Measurements from ENCODE around the gene HOXD9. TPM values are rescaled to one million over a fixed set of nuclear protein-coding genes. Genes with fewer than 3 reads are reported as not detected.

HOXD9 gene
- total and polyA plus RNA-seq, 2 donors (not counting 3 experiments of a cell fraction or from before 2014, with no cell fraction given), result 1.9 to 3.5 TPM

GRCh38 chr2:176096986-176097819, 25.3 kb upstream of the HOXD9 start:
- Histone ChIP-seq H3K4me1 (ENCODE audit: control insufficient read depth, extremely low read depth, insufficient read depth, low read length) (peaks cover 5% of the 10 kb centered on the region), H3K36me3 (ENCODE audit: control insufficient read depth in 2 of 2, extremely low read depth in 1 of 2, insufficient read depth in 2 of 2, low read length in 2 of 2) (no peaks in the 10 kb centered on the region), H4K20me1 (replicated peaks; ENCODE audit: control insufficient read depth, extremely low read depth, insufficient read depth, low read length) (peaks cover 6% of the 10 kb centered on the region), H3K9me1 (replicated peaks; ENCODE audit: control insufficient read depth, extremely low read depth, insufficient read depth, low read length) (no peaks in the 10 kb centered on the region), H3K4me2 (ENCODE audit: insufficient read depth, low read length) (peak overlapping the region; percentile 43), H3K4me3 (replicated peaks in 1 of 3; ENCODE audit: insufficient read depth in 1 of 3, low read depth in 1 of 3, low read length in 3 of 3) (peak overlapping the region in 1 of 3 experiments; percentile 17), H3K27ac (ENCODE audit: insufficient read depth, low read depth, low read length) (no peak overlapping the region), H3K27me3 (ENCODE audit: control insufficient read depth in 2 of 2, insufficient read depth in 2 of 2, low read length in 2 of 2) (peaks cover 87 to 97% of the 10 kb centered on the region in 2 experiments), H3K9ac (replicated peaks; ENCODE audit: extremely low read depth, insufficient read depth, low read length) (no peak overlapping the region), H3K79me2 (ENCODE audit: control insufficient read depth, insufficient read depth, low read length) (no peaks in the 10 kb centered on the region), H3K9me3 (replicated peaks; ENCODE audit: control insufficient read depth, insufficient read depth, low read length) (no peaks in the 10 kb centered on the region), H2AFZ (ENCODE audit: low read depth, low read length) (peak overlapping the region; percentile 21)
- BruUV-seq (replicated peaks), result no TSS peak
- FAIRE-seq (peak; percentile 62), DNase-seq (ENCODE audit: low read depth, low spot score) (peak; percentile 72)
- dilution Hi-C loops (cut with MboI; ENCODE audit: extremely low pct_ligation_motif_present, low sequenced_read_pairs), result no loop called here
- TF ChIP-seq, protein P1, sequence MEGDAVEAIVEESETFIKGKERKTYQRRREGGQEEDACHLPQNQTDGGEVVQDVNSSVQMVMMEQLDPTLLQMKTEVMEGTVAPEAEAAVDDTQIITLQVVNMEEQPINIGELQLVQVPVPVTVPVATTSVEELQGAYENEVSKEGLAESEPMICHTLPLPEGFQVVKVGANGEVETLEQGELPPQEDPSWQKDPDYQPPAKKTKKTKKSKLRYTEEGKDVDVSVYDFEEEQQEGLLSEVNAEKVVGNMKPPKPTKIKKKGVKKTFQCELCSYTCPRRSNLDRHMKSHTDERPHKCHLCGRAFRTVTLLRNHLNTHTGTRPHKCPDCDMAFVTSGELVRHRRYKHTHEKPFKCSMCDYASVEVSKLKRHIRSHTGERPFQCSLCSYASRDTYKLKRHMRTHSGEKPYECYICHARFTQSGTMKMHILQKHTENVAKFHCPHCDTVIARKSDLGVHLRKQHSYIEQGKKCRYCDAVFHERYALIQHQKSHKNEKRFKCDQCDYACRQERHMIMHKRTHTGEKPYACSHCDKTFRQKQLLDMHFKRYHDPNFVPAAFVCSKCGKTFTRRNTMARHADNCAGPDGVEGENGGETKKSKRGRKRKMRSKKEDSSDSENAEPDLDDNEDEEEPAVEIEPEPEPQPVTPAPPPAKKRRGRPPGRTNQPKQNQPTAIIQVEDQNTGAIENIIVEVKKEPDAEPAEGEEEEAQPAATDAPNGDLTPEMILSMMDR (IDR thresholded peaks at IDR 0.05; ENCODE audit: extremely low read depth in 1 of 2, insufficient read depth in 1 of 2, low read depth in 1 of 2, low read length in 2 of 2), result peak; percentile 83 to 93
- no peak for TF ChIP-seq MYC (IDR thresholded peaks at IDR 0.05; ENCODE audit: low read depth, low read length)
- intact Hi-C loops (cut with micrococcal nuclease), result loop anchor here (1.0 to 5.0 kb wide), 8 partner anchors 16 to 1395 kb away; no protein-coding TSS in a partner anchor
- ChIA-PET CTCF (interaction anchor here (0.6 to 6.0 kb wide), 41 partner anchors 9 to 1400 kb away, joined by 3 to 113 read pairs (median 4); partner anchors contain the start of gene HOXD11), POLR2A (no interaction called here)

- H3K4me3 ChIP-seq (replicated peaks in 1 of 3; ENCODE audit: insufficient read depth in 1 of 3, low read depth in 1 of 3, low read length in 3 of 3), result no peak overlapping the region
- FAIRE-seq (no peak), DNase-seq (ENCODE audit: low read depth, low spot score) (no peak)
- peaks cover 93 to 98% of the 10 kb centered on the region in 2 experiments for H3K27me3 ChIP-seq (ENCODE audit: control insufficient read depth in 2 of 2, insufficient read depth in 2 of 2, low read length in 2 of 2)
- intact Hi-C loops (cut with micrococcal nuclease), result loop anchor here (1.0 to 5.0 kb wide), 8 partner anchors 17 to 1396 kb away; no protein-coding TSS in a partner anchor
- dilution Hi-C loops (cut with MboI; ENCODE audit: extremely low pct_ligation_motif_present, low sequenced_read_pairs), result no loop called here
- H3K4me1 ChIP-seq (ENCODE audit: control insufficient read depth, extremely low read depth, insufficient read depth, low read length), result peaks cover 5% of the 10 kb centered on the region
- POLR2A ChIA-PET, result no interaction called here
- no peak overlapping the region for H3K9ac ChIP-seq (replicated peaks; ENCODE audit: extremely low read depth, insufficient read depth, low read length)
- TF ChIP-seq, protein P1 (IDR thresholded peaks at IDR 0.05; ENCODE audit: extremely low read depth in 1 of 2, insufficient read depth in 1 of 2, low read depth in 1 of 2, low read length in 2 of 2), result no peak
- TF ChIP-seq MYC (IDR thresholded peaks at IDR 0.05; ENCODE audit: low read depth, low read length) (no peak), JUN (IDR thresholded peaks at IDR 0.05; ENCODE audit: borderline replicate concordance, insufficient read depth, insufficient read length, low read depth) (no peak), GATA2 (IDR thresholded peaks at IDR 0.05; ENCODE audit: insufficient read depth, insufficient read length, low read depth, low read length) (no peak), POLR2A (IDR thresholded peaks at IDR 0.05; ENCODE audit: low read depth, low read length) (no peak), EZH2 (IDR thresholded peaks at IDR 0.05; ENCODE audit: borderline replicate concordance, low read depth, low read length, severe bottlenecking) (no peak), POLR2AphosphoS5 (IDR thresholded peaks at IDR 0.05; ENCODE audit: insufficient read depth, low read depth, low read length) (no peak), FOS (IDR thresholded peaks at IDR 0.05; ENCODE audit: borderline replicate concordance, insufficient read depth, low read length) (no peak)
- TF ChIP-seq, protein P2, sequence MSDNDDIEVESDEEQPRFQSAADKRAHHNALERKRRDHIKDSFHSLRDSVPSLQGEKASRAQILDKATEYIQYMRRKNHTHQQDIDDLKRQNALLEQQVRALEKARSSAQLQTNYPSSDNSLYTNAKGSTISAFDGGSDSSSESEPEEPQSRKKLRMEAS (IDR thresholded peaks at IDR 0.05; ENCODE audit: insufficient read depth, insufficient read length), result no peak
- BruUV-seq (replicated peaks), result no TSS peak
- no peaks in the 10 kb centered on the region for H3K36me3 ChIP-seq (ENCODE audit: control insufficient read depth in 2 of 2, extremely low read depth in 1 of 2, insufficient read depth in 2 of 2, low read length in 2 of 2)
- H3K9me1 ChIP-seq (replicated peaks; ENCODE audit: control insufficient read depth, extremely low read depth, insufficient read depth, low read length), result no peaks in the 10 kb centered on the region
- H3K27ac ChIP-seq (ENCODE audit: insufficient read depth, low read depth, low read length), result no peak overlapping the region
- H3K9me3 ChIP-seq (replicated peaks; ENCODE audit: control insufficient read depth, insufficient read depth, low read length), result no peaks in the 10 kb centered on the region
- CTCF ChIA-PET, result interaction anchor here (0.6 to 6.0 kb wide), 35 partner anchors 9 to 1401 kb away, joined by 3 to 113 read pairs (median 5); partner anchors contain the start of gene HOXD11
- H3K79me2 ChIP-seq (ENCODE audit: control insufficient read depth, insufficient read depth, low read length), result no peaks in the 10 kb centered on the region
- no peak overlapping the region for H2AFZ ChIP-seq (ENCODE audit: low read depth, low read length)
- H4K20me1 ChIP-seq (replicated peaks; ENCODE audit: control insufficient read depth, extremely low read depth, insufficient read depth, low read length), result peaks cover 6% of the 10 kb centered on the region
- no peak overlapping the region for H3K4me2 ChIP-seq (ENCODE audit: insufficient read depth, low read length)
These were observed 24.6 kb upstream of the HOXD9 start for GRCh38 chr2:176097820-176098365.

All from endothelial cell of umbilical vein (primary cell).